Heart right ventricle (tissue), 16 donors: ENCODE measurements around the gene LGR6. TPM values are rescaled to one million over a fixed set of nuclear protein-coding genes. Genes with fewer than 3 reads are reported as not detected.

Experiments
- ATAC-seq, 8 donors: fragments of 200-7000 bp; cut with Tn5 transposase; one replicate each; pipeline ENCODE4 v1.9.1; 2020; ENCODE audit warnings: mild to moderate bottlenecking in 8 of 8, moderate library complexity in 8 of 8, moderate number of reproducible peaks in 1 of 8
- DNase-seq, 2 donors: peaks; one replicate each; pipeline ENCODE4 v3.0.0-alpha.2; 2020
- H3K27ac ChIP-seq, 10 donors: fragments of 200-600 bp; sonication (generic) in 2 of 10; one replicate each; pipeline versions ENCODE4 v1.5.0 to v1.8.0; 2020 to 2022; ENCODE audit warnings: mild to moderate bottlenecking in 3 of 10
- H3K27me3 ChIP-seq, 7 donors: fragments of 200-600 bp; one replicate each; pipeline ENCODE4 v1.8.0; 2021 to 2022; ENCODE audit warnings: mild to moderate bottlenecking in 2 of 7
- H3K36me3 ChIP-seq, 9 donors: fragments of 200-600 bp; sonication (generic) in 1 of 9; one replicate each; pipeline versions ENCODE4 v1.5.0 to v1.8.0; 2020 to 2022; ENCODE audit warnings: mild to moderate bottlenecking in 2 of 9
- H3K4me1 ChIP-seq, 9 donors: fragments of 200-600 bp; sonication (generic) in 1 of 9; one replicate each; pipeline versions ENCODE4 v1.5.0 to v1.8.0; 2020 to 2022; ENCODE audit warnings: mild to moderate bottlenecking in 4 of 9
- H3K4me3 ChIP-seq, 10 donors: fragments of 200-600 bp; sonication (generic) in 2 of 10; one replicate each; pipeline versions ENCODE4 v1.5.0 to v1.8.0; 2020 to 2022; ENCODE audit warnings: mild to moderate bottlenecking in 7 of 10, moderate library complexity in 2 of 10
- H3K9me3 ChIP-seq, 11 donors: fragments of 200-600 bp in 10 of 11; sonication (generic) in 2 of 11; one replicate each; pipeline versions ENCODE4 v1.5.0 to v1.8.0; 2013 to 2022; ENCODE audit warnings: mild to moderate bottlenecking in 2 of 11, control low read depth in 1 of 11, moderate library complexity in 1 of 11
- CTCF ChIP-seq, 9 donors: fragments of 200-600 bp; sonication (generic) in 2 of 9; IDR thresholded peaks; one replicate each; pipeline versions ENCODE4 v1.5.0 to v1.8.0; 2021 to 2022; ENCODE audit warnings: antibody characterized with exemption in 9 of 9, mild to moderate bottlenecking in 5 of 9, moderate library complexity in 1 of 9
- WGBS, 2 donors: extraction: QIAGEN DNeasy Blood & Tissue Kit; methylation state at CpG; one replicate each; pipeline ENCODE4 v1.1.7; 2013; ENCODE audit warnings: inconsistent platforms in 1 of 2; 5-methylcytosine and 5-hydroxymethylcytosine counted together
- intact Hi-C, 10 donors: fragments of 100-400 bp; cut with DNase I; formaldehyde crosslinking; loops; one replicate each; pipeline versions ENCODE4 v1.11.1 to v1.14.2; 2022
- polyA plus RNA-seq, 2 donors: library from polyadenylated mRNA; stranded (reverse); fragments of 200-250 nt; gene quantifications; one replicate each; pipeline ENCODE4 v1.2.3, GENCODE V29; 2013
- total RNA-seq, 10 donors: library from RNA; stranded (reverse); fragmentation: NEBNext Ultra II Directional in 3 of 10; extraction: Animal tissue kit (Norgen Biotek cat#: 25700) in 3 of 10; gene quantifications; one replicate each; pipeline versions ENCODE4 v1.2.1 to v1.2.4, GENCODE V29; 2021 to 2023
- donor health status: Arrhythmogenic right ventricular cardiomyopathy.
- donor health status: ischemic (EF 13 %, LVEDD 7.1; RV severe dilation, severe dysfunction).
- donor health status: healthy with polysubstance abuse.
- donor health status: DM: no; HTN: yes; CAD: no.
- donor health status: DM: no; HTN: no; CAD: no.
- donor health status: ischemic (EF 25% LVEDD 6.9; RV normal size, moderate dysfunction).
- donor health status: ischemic (EF 25% LVEDD 5.7; RV mildly dilated, moderate dysfunction).
- donor health status: healthy.
- donor health status: DM: yes; HTN: yes; CAD: no.
- donor health status: Ischemic cardiomyopathy.
- donor health status: ischemic (EF 35%, LVEDD 5.7; RV mildly dilated, moderate dysfunction).
- donor health status: nonischemic (EF 11% LVEDD 7.7; RV severe dilation, severe dysfunction).
- donor health status: DM: yes; HTN: yes; CAD: no.
- donor health status: PGD.
- donor health status: ischemic (EF 29% LVEDD 5.4; RV normal size, mild dysfunction).
- donor health status: nonischemic (EF 23%, LVEDD 6.1; RV moderate dilation, normal function).

LGR6 gene
- total and polyA plus RNA-seq, 12 donors: 0.19 to 13.5 (median 2.2) TPM

- 53 to 76% methylated on average over 3 of the region's 3 CpGs for WGBS, 2 donors
- no peak overlapping the region for H3K4me3 ChIP-seq
- H3K36me3 ChIP-seq: no peaks in the 10 kb centered on the region
- H3K27me3 ChIP-seq: peaks cover 0 to 9% (median 0%) of the 10 kb centered on the region in 7 donors
- no peak for DNase-seq
- peaks cover 5 to 41% (median 22%) of the 10 kb centered on the region in 9 donors for H3K4me1 ChIP-seq
- no peak for TF ChIP-seq CTCF (IDR thresholded peaks at IDR 0.05)
- intact Hi-C loops: loop anchor here in 1 of 10 donors (5.0 kb wide), 1 partner anchor 86 kb away; no protein-coding TSS in a partner anchor
- H3K9me3 ChIP-seq: no peaks in the 10 kb centered on the region
- H3K27ac ChIP-seq: peak overlapping the region; percentile 46 to 86 (median 78)
- ATAC-seq: no peak
These were observed 7.7 kb downstream of the LGR6 start for GRCh38 chr1:202201266-202201665.

- no peak for ATAC-seq
- no peak overlapping the region for H3K4me3 ChIP-seq
- H3K9me3 ChIP-seq: no peaks in the 10 kb centered on the region
- intact Hi-C loops: loop anchor here in 1 of 10 donors (5.0 kb wide), 1 partner anchor 85 kb away; no protein-coding TSS in a partner anchor
- peaks cover 0 to 9% (median 0%) of the 10 kb centered on the region in 7 donors for H3K27me3 ChIP-seq
- 63 to 64% methylated on average over 4 of the region's 4 CpGs for WGBS, 2 donors
- TF ChIP-seq CTCF (IDR thresholded peaks at IDR 0.05): no peak
- no peaks in the 10 kb centered on the region for H3K36me3 ChIP-seq
- H3K27ac ChIP-seq: peak overlapping the region in 7 of 10 donors; percentile 40 to 85 (median 60)
- peaks cover 5 to 41% (median 22%) of the 10 kb centered on the region in 9 donors for H3K4me1 ChIP-seq
- DNase-seq: no peak
These were observed 8.4 kb downstream of the LGR6 start for GRCh38 chr1:202201971-202202370.

- DNase-seq (peak in 1 of 2 donors; percentile 58), ATAC-seq (peak in 7 of 8 donors; percentile 32 to 69 (median 60))
- TF ChIP-seq CTCF (IDR thresholded peaks at IDR 0.05): no peak
- intact Hi-C loops: loop anchor here in 1 of 10 donors (5.0 kb wide), 1 partner anchor 85 kb away; no protein-coding TSS in a partner anchor
- Histone ChIP-seq H3K4me1 (peaks cover 5 to 41% (median 22%) of the 10 kb centered on the region in 9 donors), H3K27me3 (peaks cover 0 to 10% (median 3%) of the 10 kb centered on the region in 7 donors), H3K36me3 (no peaks in the 10 kb centered on the region), H3K4me3 (no peak overlapping the region), H3K27ac (peak overlapping the region in 9 of 10 donors; percentile 32 to 85 (median 50)), H3K9me3 (no peaks in the 10 kb centered on the region)
- WGBS, 2 donors: 42 to 61% methylated on average over 7 of the region's 7 CpGs
These were observed 9.0 kb downstream of the LGR6 start for GRCh38 chr1:202202500-202203168.

- H3K27ac ChIP-seq: peak overlapping the region in 7 of 10 donors; percentile 32 to 85 (median 50)
- intact Hi-C loops: loop anchor here in 2 of 10 donors (1.0 to 5.0 kb wide), 2 partner anchors 9 to 84 kb away; no protein-coding TSS in a partner anchor
- no peaks in the 10 kb centered on the region for H3K36me3 ChIP-seq
- no peaks in the 10 kb centered on the region for H3K9me3 ChIP-seq
- H3K27me3 ChIP-seq: peaks cover 0 to 13% (median 4%) of the 10 kb centered on the region in 7 donors
- H3K4me3 ChIP-seq: no peak overlapping the region
- peaks cover 5 to 41% (median 22%) of the 10 kb centered on the region in 9 donors for H3K4me1 ChIP-seq
- 69 to 70% methylated on average over 13 of the region's 13 CpGs for WGBS, 2 donors
- DNase-seq (no peak), ATAC-seq (no peak)
- TF ChIP-seq CTCF (IDR thresholded peaks at IDR 0.05): no peak
These were observed 9.8 kb downstream of the LGR6 start for GRCh38 chr1:202203238-202204039.
